Liver (tissue), 2 donors: ENCODE results near the gene NDST1.

Source experiments
- YY1 ChIP-seq: IDR thresholded peaks from 2 replicates; pipeline ENCODE4 v1.6.1; 2016; ENCODE audit warnings: antibody characterized with exemption, mild to moderate bottlenecking
- TF ChIP-seq, protein P1 (sequence below): fragments of 150-350 bp; IDR thresholded peaks from 2 replicates; pipeline ENCODE4 v1.5.1; 2017; ENCODE audit warnings: improper control_type of control experiment, low read depth, low read length; ENCODE audit not compliant: missing input control
- donor health status: healthy.

GRCh38 chr5:150551066-150551465 is 43.1 kb downstream of the NDST1 start:
- TF ChIP-seq, protein P1, sequence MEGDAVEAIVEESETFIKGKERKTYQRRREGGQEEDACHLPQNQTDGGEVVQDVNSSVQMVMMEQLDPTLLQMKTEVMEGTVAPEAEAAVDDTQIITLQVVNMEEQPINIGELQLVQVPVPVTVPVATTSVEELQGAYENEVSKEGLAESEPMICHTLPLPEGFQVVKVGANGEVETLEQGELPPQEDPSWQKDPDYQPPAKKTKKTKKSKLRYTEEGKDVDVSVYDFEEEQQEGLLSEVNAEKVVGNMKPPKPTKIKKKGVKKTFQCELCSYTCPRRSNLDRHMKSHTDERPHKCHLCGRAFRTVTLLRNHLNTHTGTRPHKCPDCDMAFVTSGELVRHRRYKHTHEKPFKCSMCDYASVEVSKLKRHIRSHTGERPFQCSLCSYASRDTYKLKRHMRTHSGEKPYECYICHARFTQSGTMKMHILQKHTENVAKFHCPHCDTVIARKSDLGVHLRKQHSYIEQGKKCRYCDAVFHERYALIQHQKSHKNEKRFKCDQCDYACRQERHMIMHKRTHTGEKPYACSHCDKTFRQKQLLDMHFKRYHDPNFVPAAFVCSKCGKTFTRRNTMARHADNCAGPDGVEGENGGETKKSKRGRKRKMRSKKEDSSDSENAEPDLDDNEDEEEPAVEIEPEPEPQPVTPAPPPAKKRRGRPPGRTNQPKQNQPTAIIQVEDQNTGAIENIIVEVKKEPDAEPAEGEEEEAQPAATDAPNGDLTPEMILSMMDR, result no peak
- TF ChIP-seq YY1, result no peak
